Measurements from ENCODE around the gene NXPE1.

- TF ChIP-seq HDAC1 (IDR thresholded peaks at IDR 0.05) (no peak), ZKSCAN1 (IDR thresholded peaks at IDR 0.05; ENCODE audit: low read depth, low read length) (no peak), NFIX (CRISPR knock-in tag; IDR thresholded peaks at IDR 0.05; ENCODE audit: low read depth) (no peak), GABPB1 (CRISPR knock-in tag; IDR thresholded peaks at IDR 0.05) (no peak), ZNF263 (CRISPR knock-in tag; IDR thresholded peaks at IDR 0.05; ENCODE audit: borderline replicate concordance) (no peak), SRF (CRISPR knock-in tag; IDR thresholded peaks at IDR 0.05) (no peak), ATF1 (CRISPR knock-in tag; IDR thresholded peaks at IDR 0.05) (no peak), ATF1 (tag; IDR thresholded peaks at IDR 0.05) (no peak), CREB1 (IDR thresholded peaks at IDR 0.05) (no peak), CREB1 (CRISPR knock-in tag; IDR thresholded peaks at IDR 0.05) (no peak), EP300 (IDR thresholded peaks at IDR 0.05; ENCODE audit: low read length) (no peak), SRSF7 (optimal IDR thresholded peaks at IDR 0.05; ENCODE audit: low read depth, low read length) (no peak)
Observed at GRCh38 chr11:114511079-114511478, 48.6 kb downstream of the NXPE1 start.

All from K562 (cell line).